Stimulated activated CD8-positive, alpha-beta memory T cell treated with anti-CD3 and anti-CD28 coated beads, Interleukin-15, amount 100 ng/mL, for 48 hours (primary cell): Measurements from ENCODE around the gene PRKX.
"Not testable (repeated sequence)": the region's sequence is repeated elsewhere in the genome, so short reads cannot be mapped to it uniquely, and the experiment has no call there.

Experiments
- DNase-seq, 2 donors: peaks; one replicate each; pipeline ENCODE4 v3.0.0-alpha.2; 2020; ENCODE audit warnings: low read depth in 2 of 2

The PRKX gene

GRCh38 chrX:3711331-3711917, 2.0 kb downstream of the PRKX start:
- no peak for DNase-seq

GRCh38 chrX:3707673-3708274, 5.7 kb downstream of the PRKX start:
- not testable (repeated sequence) for DNase-seq

GRCh38 chrX:3706481-3706880, 7.0 kb downstream of the PRKX start:
- no peak for DNase-seq

- not testable (repeated sequence) for DNase-seq
Observed at GRCh38 chrX:3703251-3703650, 10.2 kb downstream of the PRKX start.

GRCh38 chrX:3702095-3702494, 11.4 kb downstream of the PRKX start:
- DNase-seq: not testable (repeated sequence)

GRCh38 chrX:3701445-3701928, 12.0 kb downstream of the PRKX start:
- DNase-seq: not testable (repeated sequence)

- DNase-seq: no peak
Observed at GRCh38 chrX:3699821-3700381, 13.5 kb downstream of the PRKX start.

- no peak for DNase-seq
Observed at GRCh38 chrX:3697701-3698279, 15.7 kb downstream of the PRKX start.

- no peak for DNase-seq
Observed at GRCh38 chrX:3697220-3697684, 16.2 kb downstream of the PRKX start.

GRCh38 chrX:3695536-3695935, 17.9 kb downstream of the PRKX start:
- DNase-seq: no peak

- DNase-seq: no peak
Observed at GRCh38 chrX:3690140-3690539, 23.3 kb downstream of the PRKX start.

- DNase-seq: not testable (repeated sequence)
Observed at GRCh38 chrX:3683236-3683635, 30.2 kb downstream of the PRKX start.

GRCh38 chrX:3680459-3680858, 33.0 kb downstream of the PRKX start:
- no peak for DNase-seq

- DNase-seq: no peak
Observed at GRCh38 chrX:3679669-3680068, 33.8 kb downstream of the PRKX start.

- DNase-seq: no peak
Observed at GRCh38 chrX:3678328-3678727, 35.1 kb downstream of the PRKX start.

- DNase-seq: no peak
Observed at GRCh38 chrX:3674881-3675280, 38.6 kb downstream of the PRKX start.

GRCh38 chrX:3669841-3670475, 43.5 kb downstream of the PRKX start:
- no peak for DNase-seq

- DNase-seq: no peak
Observed at GRCh38 chrX:3666975-3667374, 46.5 kb downstream of the PRKX start.

GRCh38 chrX:3664921-3665320, 48.5 kb downstream of the PRKX start:
- DNase-seq: no peak

- DNase-seq: not testable (repeated sequence)
Observed at GRCh38 chrX:3663576-3664250, 49.7 kb downstream of the PRKX start.

- no peak for DNase-seq
Observed at GRCh38 chrX:3659761-3660160, 53.7 kb downstream of the PRKX start.

GRCh38 chrX:3655181-3655580, 58.3 kb downstream of the PRKX start:
- DNase-seq: no peak
